NCI-H1436 (cell line): ENCODE measurements around the gene GDPGP1.
A peak's percentile ranks its signal among the peaks of the same experiment; 100 is the strongest.

ENCODE experiments used
- DNase-seq: peaks from one replicate; lab custom pipeline; 2025; lab: John Stamatoyannopoulos, UW

Gene GDPGP1

DNA sequence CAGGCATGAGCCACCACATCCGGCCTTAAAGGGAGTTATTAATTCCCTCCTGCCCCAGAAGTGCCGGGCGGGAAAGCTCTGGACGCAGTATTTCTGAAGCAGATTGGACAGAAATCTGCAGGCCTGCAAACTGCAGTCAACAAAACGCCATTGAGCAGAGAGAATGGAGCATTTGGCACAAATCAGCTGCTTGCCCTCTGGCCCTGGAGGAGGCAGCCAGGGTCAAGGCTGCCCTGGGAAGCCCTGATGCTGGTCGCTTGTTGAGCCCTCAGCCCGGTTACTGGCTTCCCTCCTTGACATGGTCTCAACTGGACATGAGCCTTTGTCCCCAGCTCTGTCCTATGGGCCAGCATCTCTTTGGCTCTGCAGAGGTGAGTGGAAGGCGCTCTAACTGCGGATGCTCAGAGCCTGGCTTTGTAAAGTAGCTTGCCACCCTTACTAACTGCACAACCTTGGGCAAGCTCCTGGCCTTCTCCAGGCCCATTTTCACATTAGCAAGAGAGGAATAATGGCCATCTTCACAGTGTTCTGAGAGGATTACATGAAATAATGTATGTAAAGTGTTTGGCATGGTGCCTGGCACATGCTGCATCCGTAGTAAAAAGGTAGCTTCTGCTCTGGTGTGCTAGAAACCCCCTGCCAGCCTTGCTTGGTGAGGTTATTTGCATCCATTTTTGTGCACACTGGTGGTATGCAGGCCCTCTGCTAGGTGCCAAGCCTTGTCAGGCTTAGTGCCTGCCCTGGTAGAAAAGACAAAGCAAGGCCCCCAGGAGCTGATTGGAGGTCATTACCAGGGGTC lies 28.8 kb upstream of the GDPGP1 start:
- DNase-seq, result no peak

DNA sequence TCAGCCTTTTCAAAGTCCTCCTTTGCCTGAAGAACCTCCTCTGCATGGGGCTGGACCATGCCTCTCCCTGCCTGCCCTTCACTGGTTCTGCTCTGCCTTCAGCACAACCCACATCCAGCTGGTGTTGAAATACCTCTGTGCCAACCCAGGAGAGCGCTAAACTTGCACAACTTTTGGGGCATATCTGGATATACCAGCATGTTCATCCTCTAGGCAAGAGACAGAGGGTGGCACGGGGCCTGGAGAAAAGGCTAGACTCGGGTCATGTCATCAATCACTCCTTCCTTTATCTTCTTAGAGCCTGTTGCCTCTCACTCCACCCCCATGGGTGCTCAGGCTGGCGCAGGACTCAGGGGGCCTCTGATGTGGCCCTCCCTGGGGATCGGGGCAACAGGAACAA lies 28.1 kb upstream of the GDPGP1 start:
- DNase-seq, result no peak

DNA sequence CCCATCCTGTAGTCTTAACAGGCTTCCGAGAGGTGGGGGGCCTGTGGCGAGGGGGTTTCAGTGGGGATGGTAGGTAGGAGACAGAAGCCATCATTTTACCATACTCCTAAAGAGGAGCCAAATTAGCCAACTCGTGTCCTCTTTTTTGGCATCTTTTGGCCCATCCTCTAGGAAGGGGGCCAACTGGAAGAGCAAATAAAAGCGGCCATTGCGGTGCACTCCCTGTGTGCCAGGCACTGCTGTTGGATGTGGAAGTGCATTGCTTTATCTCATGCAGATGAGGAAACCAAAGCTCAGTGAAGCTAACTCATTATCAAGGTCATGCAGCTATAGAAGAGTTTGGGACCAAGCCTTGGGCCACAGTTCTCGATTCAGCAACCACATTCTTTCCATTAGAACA lies 26.8 kb upstream of the GDPGP1 start:
- DNase-seq, result no peak

- no peak for DNase-seq
These were observed 25.7 kb upstream of the GDPGP1 start for GRCh38 chr15:90208356-90208755.

GRCh38 chr15:90209591-90209990 lies 24.4 kb upstream of the GDPGP1 start:
- DNase-seq, result no peak

GRCh38 chr15:90210593-90210992 lies 23.4 kb upstream of the GDPGP1 start:
- no peak for DNase-seq

- DNase-seq, result no peak
These were observed 23.0 kb upstream of the GDPGP1 start for GRCh38 chr15:90211009-90211408.

GRCh38 chr15:90211440-90212143 lies 22.4 kb upstream of the GDPGP1 start:
- no peak for DNase-seq

- no peak for DNase-seq
These were observed 21.5 kb upstream of the GDPGP1 start for GRCh38 chr15:90212221-90213098.

GRCh38 chr15:90213122-90213817 lies 20.7 kb upstream of the GDPGP1 start:
- DNase-seq, result no peak

GRCh38 chr15:90213818-90214204 lies 20.2 kb upstream of the GDPGP1 start:
- DNase-seq, result no peak

- DNase-seq, result no peak
These were observed 19.3 kb upstream of the GDPGP1 start for GRCh38 chr15:90214553-90215196.

GRCh38 chr15:90217671-90218394 lies 16.2 kb upstream of the GDPGP1 start:
- no peak for DNase-seq

- peak; percentile 24 for DNase-seq
These were observed 14.4 kb upstream of the GDPGP1 start for GRCh38 chr15:90219421-90220141.

DNA sequence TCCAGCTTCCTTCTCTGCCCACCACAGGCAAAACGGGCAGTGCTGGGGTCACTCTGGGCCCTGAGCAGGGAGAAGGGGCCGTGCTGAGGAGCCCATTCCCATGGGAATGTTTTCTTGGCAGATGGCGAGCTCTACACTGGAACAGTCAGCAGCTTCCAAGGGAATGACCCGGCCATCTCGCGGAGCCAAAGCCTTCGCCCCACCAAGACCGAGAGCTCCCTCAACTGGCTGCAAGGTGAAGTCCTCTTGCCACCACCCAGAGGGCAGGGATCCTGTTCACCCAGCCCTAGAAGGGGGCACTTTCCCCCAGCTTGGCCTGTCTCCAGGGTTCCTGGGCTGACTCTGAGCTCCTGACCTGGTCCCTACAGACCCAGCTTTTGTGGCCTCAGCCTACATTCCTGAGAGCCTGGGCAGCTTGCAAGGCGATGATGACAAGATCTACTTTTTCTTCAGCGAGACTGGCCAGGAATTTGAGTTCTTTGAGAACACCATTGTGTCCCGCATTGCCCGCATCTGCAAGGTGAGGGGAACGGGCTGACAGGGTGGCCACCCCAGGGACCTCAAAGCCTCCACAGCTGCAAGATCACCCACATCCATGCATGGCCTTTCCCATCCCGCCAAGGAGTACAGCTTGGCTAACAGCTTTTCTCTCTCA lies 12.6 kb upstream of the GDPGP1 start:
- DNase-seq, result peak; percentile 34

GRCh38 chr15:90222547-90222946 lies 11.5 kb upstream of the GDPGP1 start:
- no peak for DNase-seq

DNA sequence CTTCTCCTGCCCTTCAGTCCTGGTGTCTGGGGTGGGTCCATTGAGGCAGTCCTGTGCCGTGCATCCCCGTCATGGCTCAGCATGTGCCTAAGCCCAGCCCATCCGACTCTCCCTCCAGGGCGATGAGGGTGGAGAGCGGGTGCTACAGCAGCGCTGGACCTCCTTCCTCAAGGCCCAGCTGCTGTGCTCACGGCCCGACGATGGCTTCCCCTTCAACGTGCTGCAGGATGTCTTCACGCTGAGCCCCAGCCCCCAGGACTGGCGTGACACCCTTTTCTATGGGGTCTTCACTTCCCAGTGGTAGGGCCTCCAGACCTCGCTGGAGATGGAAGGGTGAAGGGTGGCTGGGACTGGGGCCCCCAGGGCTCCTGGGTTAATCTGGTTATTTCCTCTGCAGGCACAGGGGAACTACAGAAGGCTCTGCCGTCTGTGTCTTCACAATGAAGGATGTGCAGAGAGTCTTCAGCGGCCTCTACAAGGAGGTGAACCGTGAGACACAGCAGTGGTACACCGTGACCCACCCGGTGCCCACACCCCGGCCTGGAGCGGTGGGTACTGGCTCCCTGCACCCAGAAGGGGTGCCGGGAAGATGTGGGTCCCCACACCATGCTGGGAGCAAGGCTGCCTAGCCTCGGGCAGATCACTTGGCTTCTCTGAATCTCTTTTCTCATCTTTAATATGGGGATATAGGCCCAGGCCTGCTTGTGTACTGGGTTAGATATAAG lies 10.4 kb upstream of the GDPGP1 start:
- no peak for DNase-seq

DNA sequence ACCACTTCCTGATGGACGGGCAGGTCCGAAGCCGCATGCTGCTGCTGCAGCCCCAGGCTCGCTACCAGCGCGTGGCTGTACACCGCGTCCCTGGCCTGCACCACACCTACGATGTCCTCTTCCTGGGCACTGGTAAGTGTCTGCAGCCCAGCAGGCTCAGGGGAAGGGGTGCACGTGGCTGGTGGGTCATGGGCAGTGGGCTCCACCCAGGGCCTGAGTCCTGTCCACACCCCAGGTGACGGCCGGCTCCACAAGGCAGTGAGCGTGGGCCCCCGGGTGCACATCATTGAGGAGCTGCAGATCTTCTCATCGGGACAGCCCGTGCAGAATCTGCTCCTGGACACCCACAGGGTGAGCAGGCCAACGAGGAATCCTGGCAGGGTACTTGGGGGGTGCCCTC lies 9.0 kb upstream of the GDPGP1 start:
- DNase-seq, result no peak
